Spleen (tissue), 7 donors: ENCODE results near the gene FAM83G.

Experiments used
- POLR2AphosphoS5 ChIP-seq, 3 donors: sonication (generic); formaldehyde crosslinking; IDR thresholded peaks; one replicate each; pipeline ENCODE4 v1.5.1; 2017; ENCODE audit warnings: antibody characterized with exemption in 3 of 3
- TF ChIP-seq, protein P1 (sequence below), 11 experiments: fragments of 200-600 bp in 7 of 11; fragments of 450-650 bp in 4 of 11; sonication (generic) in 4 of 11; IDR thresholded peaks in 8 of 11; conservative IDR thresholded peaks in 3 of 11; 1 replicate in 7 of 11; 2 replicates in 4 of 11; pipeline versions ENCODE4 v1.4.0 to v1.8.0; 2016 to 2021; ENCODE audit warnings: antibody characterized with exemption in 11 of 11, inconsistent platforms in 4 of 11, mild to moderate bottlenecking in 1 of 11
- donor health status: DM: no; HTN: no; CAD: no; lungs with moderate emphysema.
- donor health status: DM: no; HTN: no; CAD: no.
- donor health status: DM: no; HTN: no; CAD: no.

DNA sequence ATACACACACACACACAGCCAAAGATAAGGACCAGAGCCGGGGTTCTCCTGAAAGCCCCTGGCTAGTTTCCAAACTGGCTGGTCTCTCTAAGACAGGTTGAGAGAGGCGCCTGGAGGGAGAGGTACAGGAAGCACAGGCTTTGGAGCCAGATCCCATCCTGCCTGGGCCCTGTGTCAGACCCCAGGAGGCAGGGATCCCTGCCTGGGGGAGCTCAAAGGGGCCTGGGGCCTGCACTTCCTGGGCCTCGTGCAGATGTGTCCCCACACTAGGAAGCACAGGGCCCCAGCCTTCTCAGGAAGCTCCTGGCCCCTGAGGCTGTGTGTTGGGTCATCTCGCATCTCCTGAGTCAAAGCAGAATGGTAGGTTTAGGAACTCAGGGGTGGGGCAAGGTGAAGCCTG, 36.6 kb downstream of the FAM83G start:
- TF ChIP-seq, protein P1, sequence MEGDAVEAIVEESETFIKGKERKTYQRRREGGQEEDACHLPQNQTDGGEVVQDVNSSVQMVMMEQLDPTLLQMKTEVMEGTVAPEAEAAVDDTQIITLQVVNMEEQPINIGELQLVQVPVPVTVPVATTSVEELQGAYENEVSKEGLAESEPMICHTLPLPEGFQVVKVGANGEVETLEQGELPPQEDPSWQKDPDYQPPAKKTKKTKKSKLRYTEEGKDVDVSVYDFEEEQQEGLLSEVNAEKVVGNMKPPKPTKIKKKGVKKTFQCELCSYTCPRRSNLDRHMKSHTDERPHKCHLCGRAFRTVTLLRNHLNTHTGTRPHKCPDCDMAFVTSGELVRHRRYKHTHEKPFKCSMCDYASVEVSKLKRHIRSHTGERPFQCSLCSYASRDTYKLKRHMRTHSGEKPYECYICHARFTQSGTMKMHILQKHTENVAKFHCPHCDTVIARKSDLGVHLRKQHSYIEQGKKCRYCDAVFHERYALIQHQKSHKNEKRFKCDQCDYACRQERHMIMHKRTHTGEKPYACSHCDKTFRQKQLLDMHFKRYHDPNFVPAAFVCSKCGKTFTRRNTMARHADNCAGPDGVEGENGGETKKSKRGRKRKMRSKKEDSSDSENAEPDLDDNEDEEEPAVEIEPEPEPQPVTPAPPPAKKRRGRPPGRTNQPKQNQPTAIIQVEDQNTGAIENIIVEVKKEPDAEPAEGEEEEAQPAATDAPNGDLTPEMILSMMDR (IDR thresholded peaks at IDR 0.05 in 8 of 11, conservative IDR thresholded peaks at IDR 0.05 in 3 of 11) = no peak
- no peak for TF ChIP-seq POLR2AphosphoS5 (IDR thresholded peaks at IDR 0.05)
